NCI-H1417 treated with DMSO at 0.1 percent for 48 hours (cell line): ENCODE data around the gene ZCCHC24.

ENCODE experiments used
- DNase-seq: peaks from one replicate; lab custom pipeline; 2025; lab: John Stamatoyannopoulos, UW

Gene ZCCHC24

GRCh38 chr10:79382491-79382941 lies 62.9 kb downstream of the ZCCHC24 start:
- no peak for DNase-seq

GRCh38 chr10:79381804-79382221 lies 63.6 kb downstream of the ZCCHC24 start:
- DNase-seq, result no peak

GRCh38 chr10:79380946-79381721 lies 64.3 kb downstream of the ZCCHC24 start:
- no peak for DNase-seq

GRCh38 chr10:79380125-79380945 lies 65.1 kb downstream of the ZCCHC24 start:
- DNase-seq, result no peak

GRCh38 chr10:79379512-79380124 lies 65.8 kb downstream of the ZCCHC24 start:
- no peak for DNase-seq

GRCh38 chr10:79378647-79379511 lies 66.5 kb downstream of the ZCCHC24 start:
- DNase-seq, result no peak

GRCh38 chr10:79378383-79378646 lies 67.1 kb downstream of the ZCCHC24 start:
- DNase-seq, result no peak

GRCh38 chr10:79377557-79378382 lies 67.7 kb downstream of the ZCCHC24 start:
- DNase-seq, result no peak

GRCh38 chr10:79376751-79377556 lies 68.5 kb downstream of the ZCCHC24 start:
- DNase-seq, result no peak

GRCh38 chr10:79376078-79376628 lies 69.3 kb downstream of the ZCCHC24 start:
- no peak for DNase-seq

GRCh38 chr10:79375321-79376077 lies 69.9 kb downstream of the ZCCHC24 start:
- no peak for DNase-seq

- DNase-seq, result no peak
Measured at GRCh38 chr10:79374312-79375191, 70.9 kb downstream of the ZCCHC24 start.

- no peak for DNase-seq
Measured at GRCh38 chr10:79372871-79373270, 72.6 kb downstream of the ZCCHC24 start.

- DNase-seq, result no peak
Measured at GRCh38 chr10:79367426-79368189, 77.8 kb downstream of the ZCCHC24 start.

GRCh38 chr10:79361726-79362397 lies 83.6 kb downstream of the ZCCHC24 start:
- DNase-seq, result no peak

GRCh38 chr10:79360499-79361342 lies 84.7 kb downstream of the ZCCHC24 start:
- DNase-seq, result no peak
